Fibroblast of lung (primary cell): ENCODE results near the gene IL10RB. TPM values are rescaled to one million over a fixed set of nuclear protein-coding genes. Genes with fewer than 3 reads are reported as not detected.

Experiments used
- DNase-seq, 2 donors: peaks; one replicate each; pipeline versions ENCODE4 v3.0.0 to v3.0.0-alpha.2; 2010; ENCODE audit warnings: low read depth in 2 of 2
- H2AFZ ChIP-seq: 2 replicates; pipeline ENCODE4 v1.5.1; 2012; ENCODE audit warnings: low read length, control low read depth, inconsistent platforms
- H3K27ac ChIP-seq: 2 replicates; pipeline ENCODE4 v1.5.1; 2011; ENCODE audit warnings: low read length, control low read depth; ENCODE audit not compliant: insufficient read depth
- H3K27me3 ChIP-seq: 2 replicates; pipeline ENCODE4 v1.5.1; 2011; ENCODE audit warnings: mild to moderate bottlenecking, low read length; ENCODE audit not compliant: control insufficient read depth, insufficient read depth
- H3K36me3 ChIP-seq: 2 replicates; pipeline ENCODE4 v1.5.1; 2011; ENCODE audit warnings: low read length; ENCODE audit not compliant: control insufficient read depth, insufficient read depth
- H3K4me1 ChIP-seq: 2 replicates; pipeline ENCODE4 v1.5.1; 2011; ENCODE audit warnings: low read length; ENCODE audit not compliant: control insufficient read depth, insufficient read depth; ENCODE audit errors: extremely low read depth
- H3K4me2 ChIP-seq: 2 replicates; pipeline ENCODE4 v1.5.1; 2011; ENCODE audit warnings: low read length, control low read depth; ENCODE audit not compliant: insufficient read depth; ENCODE audit errors: extremely low read depth
- H3K4me3 ChIP-seq, 4 experiments: fragments of 200-600 bp in 1 of 4; sonication (generic) in 1 of 4; replicated peaks in 1 of 4; 2 replicates each; pipeline ENCODE4 v1.5.1; 2011 to 2016; ENCODE audit warnings: low read length in 4 of 4, low read depth in 3 of 4, mild to moderate bottlenecking in 3 of 4, control low read depth in 2 of 4, inconsistent platforms in 1 of 4, mixed read lengths in 1 of 4; ENCODE audit not compliant: insufficient read depth in 1 of 4; ENCODE audit errors: control extremely low read depth in 1 of 4
- H3K79me2 ChIP-seq: 2 replicates; pipeline ENCODE4 v1.5.1; 2012; ENCODE audit warnings: mild to moderate bottlenecking, low read length, inconsistent platforms; ENCODE audit not compliant: control insufficient read depth, insufficient read depth
- H3K9ac ChIP-seq: 2 replicates; pipeline ENCODE4 v1.5.1; 2011; ENCODE audit warnings: mild to moderate bottlenecking, low read length, control low read depth; ENCODE audit not compliant: insufficient read depth
- H3K9me3 ChIP-seq: 2 replicates; pipeline ENCODE4 v1.5.1; 2012; ENCODE audit warnings: low read depth, low read length; ENCODE audit not compliant: control insufficient read depth, insufficient read depth
- H4K20me1 ChIP-seq: 2 replicates; pipeline ENCODE4 v1.5.1; 2011; ENCODE audit warnings: low read length; ENCODE audit not compliant: control insufficient read depth, insufficient read depth; ENCODE audit errors: extremely low read depth
- EZH2 ChIP-seq: IDR thresholded peaks from 2 replicates; pipeline ENCODE4 v1.5.1; 2012; ENCODE audit warnings: low read length, control low read depth, mild to moderate bottlenecking; ENCODE audit errors: missing control alignments
- polyA plus RNA-seq, 2 donors: library from polyadenylated mRNA; depleted of rRNA in 1 of 2; stranded (reverse) in 1 of 2; unstranded in 1 of 2; fragments of >200 nt; gene quantifications; 2 replicates each; pipeline ENCODE4 v1.2.1, GENCODE V29; 2011 to 2012; ENCODE audit warnings: missing spikeins in 1 of 2
- total RNA-seq: library from RNA; depleted of rRNA; stranded (reverse); fragments of >200 nt; gene quantifications from 2 replicates; pipeline ENCODE4 v1.2.1, GENCODE V29; 2014
- TF ChIP-seq, protein P1 (sequence below), 2 donors: IDR thresholded peaks in 1 of 2; conservative IDR thresholded peaks in 1 of 2; 1 replicate in 1 of 2; 2 replicates in 1 of 2; pipeline ENCODE4 v1.5.1; 2011 to 2012; ENCODE audit warnings: low read length in 2 of 2, control low read depth in 1 of 2, inconsistent platforms in 1 of 2, low read depth in 1 of 2, mild to moderate bottlenecking in 1 of 2

The IL10RB gene
- total and polyA plus RNA-seq, 2 donors (not counting 1 experiment from before 2014, with no cell fraction given) = 56.2 to 64.1 TPM

DNA sequence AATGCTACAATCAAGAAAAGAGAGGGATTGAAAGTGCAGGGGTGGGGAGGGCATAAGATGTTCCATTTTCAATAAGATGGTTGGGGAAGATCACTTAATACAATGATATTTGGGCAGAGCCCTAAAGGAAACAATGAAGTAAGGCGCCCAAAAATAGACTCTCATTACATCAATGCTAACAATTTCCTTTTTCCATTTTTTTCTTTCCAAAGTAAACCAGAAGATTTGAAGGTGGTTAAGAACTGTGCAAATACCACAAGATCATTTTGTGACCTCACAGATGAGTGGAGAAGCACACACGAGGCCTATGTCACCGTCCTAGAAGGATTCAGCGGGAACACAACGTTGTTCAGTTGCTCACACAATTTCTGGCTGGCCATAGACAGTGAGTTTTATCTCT is 19.7 kb upstream of the IL10RB start:
- Histone ChIP-seq H2AFZ (no peak overlapping the region), H3K4me3 (no peak overlapping the region), H3K4me1 (no peaks in the 10 kb centered on the region), H3K9ac (no peak overlapping the region), H3K79me2 (no peaks in the 10 kb centered on the region), H3K27ac (no peak overlapping the region), H3K27me3 (no peaks in the 10 kb centered on the region), H3K4me2 (no peak overlapping the region), H4K20me1 (no peaks in the 10 kb centered on the region), H3K36me3 (peaks cover 7% of the 10 kb centered on the region), H3K9me3 (no peaks in the 10 kb centered on the region)
- DNase-seq = no peak
- TF ChIP-seq, protein P1, sequence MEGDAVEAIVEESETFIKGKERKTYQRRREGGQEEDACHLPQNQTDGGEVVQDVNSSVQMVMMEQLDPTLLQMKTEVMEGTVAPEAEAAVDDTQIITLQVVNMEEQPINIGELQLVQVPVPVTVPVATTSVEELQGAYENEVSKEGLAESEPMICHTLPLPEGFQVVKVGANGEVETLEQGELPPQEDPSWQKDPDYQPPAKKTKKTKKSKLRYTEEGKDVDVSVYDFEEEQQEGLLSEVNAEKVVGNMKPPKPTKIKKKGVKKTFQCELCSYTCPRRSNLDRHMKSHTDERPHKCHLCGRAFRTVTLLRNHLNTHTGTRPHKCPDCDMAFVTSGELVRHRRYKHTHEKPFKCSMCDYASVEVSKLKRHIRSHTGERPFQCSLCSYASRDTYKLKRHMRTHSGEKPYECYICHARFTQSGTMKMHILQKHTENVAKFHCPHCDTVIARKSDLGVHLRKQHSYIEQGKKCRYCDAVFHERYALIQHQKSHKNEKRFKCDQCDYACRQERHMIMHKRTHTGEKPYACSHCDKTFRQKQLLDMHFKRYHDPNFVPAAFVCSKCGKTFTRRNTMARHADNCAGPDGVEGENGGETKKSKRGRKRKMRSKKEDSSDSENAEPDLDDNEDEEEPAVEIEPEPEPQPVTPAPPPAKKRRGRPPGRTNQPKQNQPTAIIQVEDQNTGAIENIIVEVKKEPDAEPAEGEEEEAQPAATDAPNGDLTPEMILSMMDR (conservative IDR thresholded peaks at IDR 0.05 in 1 of 2, IDR thresholded peaks at IDR 0.05 in 1 of 2; ENCODE audit: low read depth in 1 of 2, low read length in 2 of 2) = no peak
- TF ChIP-seq EZH2 = no peak

DNA sequence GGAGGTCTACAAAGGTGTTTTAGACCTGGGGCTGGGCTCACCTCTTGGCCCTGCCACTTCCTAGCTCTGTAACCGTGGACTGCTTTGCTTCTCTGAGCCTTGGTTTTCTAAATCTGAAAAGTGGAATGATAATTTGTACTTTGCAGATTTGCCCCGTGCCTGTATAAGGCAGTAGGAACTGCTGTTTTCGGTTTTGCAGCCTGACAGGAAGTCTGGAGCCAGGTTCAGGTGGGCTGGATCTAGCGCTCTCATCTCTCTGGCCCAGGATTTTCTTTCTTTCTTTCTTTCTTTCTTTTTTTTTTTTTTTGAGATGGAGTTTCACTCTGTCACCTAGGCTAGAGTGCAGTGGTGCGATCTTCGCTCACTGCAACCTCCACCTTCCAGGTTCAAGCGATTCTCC is 19.2 kb upstream of the IL10RB start:
- H3K9ac ChIP-seq = no peak overlapping the region
- H3K4me1 ChIP-seq = no peaks in the 10 kb centered on the region
- H2AFZ ChIP-seq = no peak overlapping the region
- H3K9me3 ChIP-seq = no peaks in the 10 kb centered on the region
- H3K4me2 ChIP-seq = no peak overlapping the region
- peaks cover 7% of the 10 kb centered on the region for H3K36me3 ChIP-seq
- DNase-seq = no peak
- no peaks in the 10 kb centered on the region for H4K20me1 ChIP-seq
- no peak overlapping the region for H3K4me3 ChIP-seq
- no peak for TF ChIP-seq EZH2
- TF ChIP-seq, protein P1 (conservative IDR thresholded peaks at IDR 0.05 in 1 of 2, IDR thresholded peaks at IDR 0.05 in 1 of 2; ENCODE audit: low read depth in 1 of 2, low read length in 2 of 2) = no peak
- no peaks in the 10 kb centered on the region for H3K79me2 ChIP-seq
- H3K27me3 ChIP-seq = no peaks in the 10 kb centered on the region
- no peak overlapping the region for H3K27ac ChIP-seq

DNA sequence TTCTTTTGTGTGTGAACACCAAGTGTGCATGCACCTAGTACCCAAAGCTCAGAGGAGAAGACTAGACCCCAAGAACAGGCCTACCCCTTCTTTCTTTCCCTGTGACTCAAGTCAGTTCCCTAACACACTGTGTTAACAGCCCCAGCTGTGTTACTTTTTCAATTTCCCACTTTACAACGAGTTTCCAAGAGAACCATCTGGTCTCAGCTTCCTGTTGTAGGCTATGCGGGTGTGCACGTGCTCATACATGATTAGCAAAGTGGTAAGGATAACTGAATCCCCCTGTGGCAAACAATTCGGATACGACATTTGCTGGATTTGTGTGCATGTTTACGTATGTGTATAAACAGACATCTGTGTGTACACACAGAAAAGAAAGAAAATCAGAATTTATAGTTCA is 18.6 kb upstream of the IL10RB start:
- TF ChIP-seq, protein P1 (conservative IDR thresholded peaks at IDR 0.05 in 1 of 2, IDR thresholded peaks at IDR 0.05 in 1 of 2; ENCODE audit: low read depth in 1 of 2, low read length in 2 of 2) = no peak
- no peak for TF ChIP-seq EZH2
- no peak overlapping the region for H3K4me3 ChIP-seq
- no peaks in the 10 kb centered on the region for H3K79me2 ChIP-seq
- H3K4me2 ChIP-seq = no peak overlapping the region
- no peaks in the 10 kb centered on the region for H4K20me1 ChIP-seq
- no peak overlapping the region for H3K27ac ChIP-seq
- H2AFZ ChIP-seq = no peak overlapping the region
- H3K27me3 ChIP-seq = no peaks in the 10 kb centered on the region
- no peaks in the 10 kb centered on the region for H3K4me1 ChIP-seq
- H3K9ac ChIP-seq = no peak overlapping the region
- DNase-seq = no peak
- H3K36me3 ChIP-seq = peaks cover 7% of the 10 kb centered on the region
- H3K9me3 ChIP-seq = no peaks in the 10 kb centered on the region
